NOMO-1 (cell line): ENCODE data around the gene CMC1.
"Not testable (repeated sequence)": the region's sequence is repeated elsewhere in the genome, so short reads cannot be mapped to it uniquely, and the experiment has no call there.

Experiments used
- DNase-seq, 2 experiments: peaks; one replicate each; lab custom pipeline; 2025; ENCODE audit not compliant: unreplicated experiment in 2 of 2; lab: John Stamatoyannopoulos, UW

CMC1 gene, protein sequence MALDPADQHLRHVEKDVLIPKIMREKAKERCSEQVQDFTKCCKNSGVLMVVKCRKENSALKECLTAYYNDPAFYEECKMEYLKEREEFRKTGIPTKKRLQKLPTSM

DNA sequence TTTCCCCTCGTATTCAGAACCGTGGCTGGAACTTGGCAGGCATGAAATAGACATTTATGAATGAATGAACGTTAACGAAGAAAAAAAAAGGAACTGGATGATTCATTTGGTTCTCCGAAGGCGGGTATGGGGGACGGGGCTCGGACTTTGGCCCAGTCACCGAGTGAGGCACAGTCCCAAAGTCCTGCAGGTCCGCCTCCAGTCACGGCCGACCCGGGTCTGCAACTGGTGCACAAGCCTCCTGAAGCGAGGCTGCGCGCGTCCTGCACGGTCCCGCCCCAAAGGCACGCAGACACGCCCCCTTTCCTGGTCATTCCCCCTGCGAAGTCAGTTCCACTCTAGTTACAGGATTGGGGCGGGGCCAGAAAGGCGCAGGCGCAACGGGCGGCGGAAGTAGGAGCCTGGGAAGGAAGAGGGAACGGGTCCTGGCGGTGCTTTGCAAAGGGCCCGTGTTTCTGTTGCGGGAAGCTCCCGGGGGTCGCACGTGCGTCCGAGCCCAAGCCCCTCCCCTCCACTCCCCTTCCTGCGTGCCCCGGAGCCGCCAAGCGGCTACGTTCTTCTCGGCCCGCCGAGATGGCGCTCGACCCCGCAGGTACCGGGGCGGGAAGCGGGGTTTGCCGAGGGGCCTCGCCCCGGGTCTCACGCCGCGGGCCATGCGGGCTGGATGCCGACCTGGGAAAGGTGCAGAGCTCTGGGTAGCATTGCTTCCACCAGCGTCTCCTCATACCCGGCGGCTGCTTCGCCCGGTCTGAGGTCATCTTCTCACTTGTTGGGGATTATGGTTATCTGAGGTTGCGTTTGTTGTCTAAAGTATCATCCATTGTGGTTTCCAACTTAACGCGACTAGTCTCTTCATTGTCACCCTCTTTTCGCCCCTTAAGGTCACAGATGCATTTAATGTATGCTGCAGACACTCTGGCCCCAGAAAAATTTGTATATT lies at the start of gene CMC1:
CMC1 (plus strand) TSS at position 399 of the 940 bp plus-strand sequence; CDS start at position 574, 175 bp downstream.
- DNase-seq = peak; percentile 92 to 96

DNA sequence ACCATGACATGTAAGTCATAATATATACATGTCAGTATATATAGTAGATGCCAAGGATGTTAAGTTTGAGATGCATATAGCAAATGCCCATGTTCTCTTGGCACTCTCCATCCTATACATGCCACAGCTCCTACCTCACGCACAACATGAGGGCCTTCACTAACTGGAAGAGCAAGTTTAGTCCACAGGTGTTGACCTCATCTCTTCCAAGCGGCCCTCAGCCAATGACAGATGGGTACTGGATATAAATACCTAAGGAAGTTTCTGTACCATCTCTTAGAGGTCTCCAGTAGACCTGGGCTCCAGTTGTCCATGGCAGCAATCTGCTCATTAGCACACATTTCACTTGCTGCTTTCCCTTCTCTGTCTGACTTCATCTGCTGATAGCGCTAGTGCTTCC lies 43.3 kb upstream of the CMC1 start:
- no peak for DNase-seq

DNA sequence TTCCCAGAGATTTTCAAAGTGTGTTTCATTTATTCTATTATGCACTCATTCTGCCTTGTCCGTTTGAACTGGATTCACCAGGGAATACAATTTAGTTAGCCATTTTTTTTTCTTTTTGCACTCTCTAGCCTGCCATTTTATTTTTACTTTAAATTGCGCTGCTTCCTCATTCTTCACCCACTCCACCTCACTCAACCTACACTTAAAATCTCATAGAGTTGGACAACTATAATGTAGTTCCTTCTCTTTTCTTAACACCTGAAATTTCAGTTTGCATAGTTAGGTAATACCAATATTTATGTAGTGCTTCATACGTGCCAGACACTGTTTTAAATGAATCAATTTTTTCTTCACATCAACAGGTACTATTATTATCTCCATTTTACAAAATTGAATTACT lies 42.4 kb upstream of the CMC1 start:
- DNase-seq = no peak

DNA sequence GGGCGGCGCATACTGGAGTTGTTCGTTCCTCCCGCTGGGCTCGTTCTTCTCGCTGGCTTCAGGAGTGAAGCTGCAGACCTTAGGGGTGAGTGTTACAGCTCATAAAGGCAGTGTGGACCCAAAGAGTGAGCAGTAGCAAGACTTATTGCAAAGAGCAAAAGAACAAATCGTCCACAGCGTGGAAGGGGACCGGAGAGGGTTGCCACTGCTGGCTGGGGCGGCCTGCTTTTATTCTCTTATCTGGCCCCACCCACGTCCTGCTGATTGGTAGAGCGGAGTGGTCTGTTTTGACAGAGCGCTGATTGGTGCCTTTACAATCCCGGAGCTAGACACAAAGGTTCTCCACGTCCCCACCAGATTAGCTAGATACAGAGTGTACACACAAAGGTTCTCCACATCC lies 41.8 kb upstream of the CMC1 start:
- not testable (repeated sequence) for DNase-seq

DNA sequence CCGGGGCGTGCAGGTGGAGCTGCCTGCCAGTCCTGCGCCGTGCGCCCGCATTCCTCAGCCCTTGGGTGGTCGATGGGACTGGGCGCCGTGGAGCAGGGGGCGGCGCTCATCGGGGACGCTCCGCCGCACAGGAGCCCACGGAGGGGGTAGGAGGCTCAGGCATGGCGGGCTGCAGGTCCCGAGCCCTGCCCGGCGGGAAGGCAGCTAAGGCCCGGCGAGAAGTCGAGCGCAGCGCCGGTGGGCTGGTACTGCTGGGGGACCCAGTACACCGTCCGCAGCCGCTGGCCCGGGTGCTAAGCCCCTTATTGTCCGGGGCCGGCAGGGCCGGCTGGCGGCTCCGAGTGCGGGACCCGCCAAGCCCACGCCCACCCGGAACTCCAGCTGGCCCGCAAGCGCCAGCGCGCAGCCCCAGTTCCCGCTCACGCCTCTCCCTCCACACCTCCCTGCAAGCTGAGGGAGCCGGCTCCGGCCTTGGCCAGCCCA lies 41.0 kb upstream of the CMC1 start:
- DNase-seq = not testable (repeated sequence)

DNA sequence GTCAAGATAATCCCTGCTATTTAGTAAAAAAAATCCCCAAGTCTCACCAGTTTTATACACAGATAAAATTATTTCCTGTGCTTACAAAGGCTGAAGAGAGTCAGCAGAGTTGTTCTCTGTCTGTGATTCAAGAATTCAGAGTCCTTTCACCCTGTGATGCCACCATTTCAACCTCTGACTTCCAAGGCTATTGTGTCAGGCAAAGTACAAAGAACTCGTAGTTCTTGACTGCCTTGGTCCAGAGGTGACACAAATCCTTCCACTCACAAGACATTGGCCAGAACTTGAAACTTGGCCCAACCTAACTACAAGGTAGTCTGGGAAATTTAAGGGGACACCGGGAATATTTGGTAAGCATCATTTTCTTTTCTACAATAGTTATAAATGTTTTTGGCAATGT lies 34.9 kb upstream of the CMC1 start:
- no peak for DNase-seq

DNA sequence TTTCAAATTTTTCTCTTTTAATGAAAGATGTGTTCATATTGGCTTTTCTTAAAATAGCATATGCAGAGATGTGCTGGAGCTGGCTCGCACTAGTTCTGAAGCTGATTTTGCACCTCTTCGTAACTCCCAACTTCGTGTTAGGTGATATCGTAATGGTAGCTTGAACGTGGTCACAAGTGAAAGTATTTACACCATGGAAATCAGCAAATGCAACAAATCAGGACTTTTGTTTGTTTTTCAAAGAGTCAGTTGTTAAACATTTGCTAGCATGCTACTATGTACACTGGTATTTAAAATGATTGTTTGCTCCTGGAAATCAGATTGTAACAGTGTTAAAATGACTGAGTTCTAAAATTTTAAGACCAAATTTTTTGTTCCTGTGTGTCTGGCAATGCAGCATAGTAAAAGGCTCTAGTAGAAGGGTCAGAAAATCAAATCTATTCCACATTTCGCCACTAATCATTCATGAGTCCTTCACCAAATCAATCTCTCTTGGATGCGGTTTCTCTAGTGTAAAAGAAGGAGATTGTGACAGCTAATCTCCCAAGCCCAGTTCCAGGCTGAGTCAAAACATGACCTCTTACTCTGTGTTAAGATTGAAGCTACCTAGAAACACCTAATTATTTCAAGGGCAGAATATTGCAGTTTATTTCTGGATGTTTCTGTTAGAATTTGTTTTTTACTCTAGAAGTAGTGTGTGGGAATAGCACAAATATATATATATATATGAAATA lies 34.3 kb upstream of the CMC1 start:
- no peak for DNase-seq

DNA sequence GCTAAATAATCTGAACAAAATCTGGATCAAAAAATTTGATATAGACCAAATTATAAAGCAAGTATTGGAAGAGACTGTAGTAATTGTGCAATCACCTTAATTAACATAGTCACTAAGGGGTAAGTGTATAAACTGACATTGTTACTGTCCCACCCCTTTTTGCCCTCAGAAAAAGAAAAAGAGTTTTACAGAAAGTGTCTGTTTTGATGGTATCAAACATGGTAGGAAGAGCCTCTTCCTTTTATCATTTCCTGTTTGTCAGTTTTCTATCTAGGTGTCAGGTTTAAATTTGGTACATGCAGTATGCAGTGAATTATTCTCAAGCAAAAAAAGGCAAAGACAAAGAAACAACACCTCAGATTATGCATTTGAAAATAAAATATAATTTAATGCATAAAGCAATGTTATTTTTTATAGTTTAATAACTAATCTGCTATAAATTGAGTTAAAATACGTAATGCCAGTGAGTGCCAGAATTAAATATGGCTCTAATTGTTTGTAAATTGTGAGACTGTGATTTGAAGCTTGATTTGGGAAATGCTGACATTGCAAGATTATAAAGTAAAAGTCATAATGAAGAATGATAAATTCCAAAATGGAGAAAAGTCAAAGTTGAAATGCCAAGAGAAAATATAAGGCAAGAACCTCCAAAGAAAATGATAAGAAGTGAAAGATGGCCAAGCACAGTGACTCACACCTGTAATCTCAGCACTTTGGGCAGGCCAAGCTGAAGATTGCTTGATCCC lies 30.3 kb upstream of the CMC1 start:
- DNase-seq = no peak

DNA sequence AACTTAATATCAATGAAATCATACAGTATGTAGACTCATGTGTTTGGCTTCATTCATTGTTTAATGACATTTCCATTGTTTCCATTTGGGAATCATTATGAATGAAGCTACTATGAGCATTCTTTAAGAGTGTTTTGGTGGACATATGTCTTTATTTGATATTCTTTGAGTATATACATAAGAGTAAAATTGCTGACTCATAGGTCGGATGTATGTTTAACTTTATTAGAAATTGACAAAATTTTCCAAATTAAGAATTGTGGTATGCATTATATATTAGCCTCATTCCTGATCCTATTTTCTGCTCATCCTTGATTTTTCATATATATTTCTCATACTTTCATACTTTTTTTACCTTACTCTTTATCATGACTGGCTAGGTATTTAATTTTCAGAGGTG lies 28.7 kb upstream of the CMC1 start:
- no peak for DNase-seq

DNA sequence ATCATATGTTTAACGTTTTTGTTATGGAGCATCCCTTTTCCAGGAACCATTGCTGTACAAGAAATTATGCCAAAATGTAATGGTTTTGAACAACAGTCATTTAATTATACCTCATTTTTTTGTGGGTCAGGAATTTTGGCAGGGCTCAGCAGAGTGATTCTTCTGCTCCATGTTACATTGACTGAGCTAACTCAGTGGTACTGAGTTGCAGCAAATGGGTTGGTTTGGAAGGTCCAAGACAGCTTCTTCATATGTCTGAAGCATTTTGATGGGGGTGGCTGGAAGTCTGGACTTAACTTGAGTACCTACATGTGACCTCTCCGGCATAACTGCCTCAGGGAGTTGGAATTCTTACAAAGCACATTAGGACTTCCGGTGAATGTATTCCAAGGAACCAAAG lies 26.0 kb upstream of the CMC1 start:
- no peak for DNase-seq

DNA sequence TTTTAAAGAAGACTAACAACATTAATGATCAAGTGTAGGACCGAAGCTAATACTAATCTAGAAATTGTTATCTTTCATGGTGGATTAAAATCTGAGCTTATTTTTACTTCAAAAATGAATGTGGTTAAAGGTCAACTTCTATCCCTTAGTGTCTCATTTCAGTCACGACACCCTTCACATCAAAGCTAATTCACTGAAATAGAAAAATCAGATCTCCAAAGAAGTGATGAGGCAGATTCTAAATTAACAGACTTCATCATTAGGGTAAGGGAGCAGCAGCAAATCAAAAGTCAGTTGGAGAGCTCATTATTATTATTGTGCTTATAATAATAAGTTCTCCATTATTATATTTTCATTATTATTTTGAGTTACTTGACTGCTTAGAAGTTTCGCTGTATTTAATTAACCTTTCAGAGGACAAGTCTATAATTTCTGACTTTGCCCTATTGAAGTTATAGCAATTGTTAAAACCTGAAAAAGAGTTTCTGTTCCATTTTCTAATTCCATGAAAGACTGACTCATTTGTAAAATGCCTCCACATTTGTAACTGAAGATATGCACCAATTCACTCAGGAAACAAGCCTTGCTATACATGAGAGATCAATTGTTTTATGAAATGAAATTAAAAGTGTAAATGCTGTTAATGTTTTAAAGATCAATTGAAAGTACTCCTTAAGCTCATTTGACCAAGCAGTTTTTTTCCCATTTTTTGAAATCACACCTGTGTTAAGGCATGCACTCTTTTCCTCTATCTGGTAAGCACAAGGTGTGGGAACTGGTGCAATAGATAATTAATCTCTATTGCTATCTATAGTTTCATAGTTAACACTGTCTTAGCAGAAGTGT lies 23.1 kb upstream of the CMC1 start:
- DNase-seq = no peak

DNA sequence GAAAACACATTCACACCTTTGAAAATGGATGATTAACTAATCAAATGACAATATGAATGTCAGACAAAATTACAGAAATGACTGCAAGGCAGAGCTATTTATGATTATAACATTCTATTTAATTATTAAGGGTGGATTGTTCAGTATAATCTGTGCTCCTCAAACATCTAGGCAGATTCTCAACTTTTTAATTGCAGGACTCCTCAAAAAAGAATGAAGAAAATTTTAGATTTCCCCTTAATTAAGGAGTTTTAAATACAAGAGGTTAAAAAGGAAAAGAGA lies 22.6 kb upstream of the CMC1 start:
- no peak for DNase-seq

DNA sequence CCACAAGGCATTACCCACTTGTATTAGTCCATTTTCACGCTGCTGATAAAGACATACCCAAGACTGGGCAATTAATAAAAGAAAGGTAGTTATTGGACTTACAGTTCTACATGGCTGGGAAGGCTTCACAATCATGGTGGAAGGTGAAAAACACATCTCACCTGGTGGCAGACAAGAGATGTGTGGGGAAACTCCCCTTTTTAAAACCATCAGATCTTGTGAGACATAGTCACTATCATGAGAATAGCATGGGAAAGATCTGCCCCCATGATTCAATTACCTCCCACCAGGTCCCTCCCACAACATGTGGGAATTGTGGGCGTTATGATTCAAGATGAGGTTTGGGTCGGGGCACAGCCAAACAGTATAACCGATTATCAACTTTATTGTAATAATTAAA lies 17.0 kb upstream of the CMC1 start:
- DNase-seq = no peak

DNA sequence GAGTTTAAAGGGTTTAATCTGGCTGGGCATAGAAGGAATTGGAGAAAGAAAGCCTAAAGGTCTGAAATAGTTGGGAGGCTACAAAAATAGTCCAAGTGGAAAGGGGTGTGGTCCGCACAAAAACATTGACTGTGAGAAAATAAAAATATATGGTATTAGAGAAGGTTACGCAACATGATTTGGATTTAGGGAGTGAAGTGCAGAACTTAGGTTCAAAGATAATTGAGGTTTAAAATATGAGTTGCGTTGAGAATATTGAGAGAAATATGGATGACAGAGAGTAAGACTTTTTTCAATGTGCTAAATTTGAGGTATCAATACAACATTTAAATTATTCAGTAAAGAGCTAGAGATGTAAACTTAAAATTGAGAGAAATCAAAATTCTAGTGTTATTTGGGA lies 15.4 kb upstream of the CMC1 start:
- no peak for DNase-seq

DNA sequence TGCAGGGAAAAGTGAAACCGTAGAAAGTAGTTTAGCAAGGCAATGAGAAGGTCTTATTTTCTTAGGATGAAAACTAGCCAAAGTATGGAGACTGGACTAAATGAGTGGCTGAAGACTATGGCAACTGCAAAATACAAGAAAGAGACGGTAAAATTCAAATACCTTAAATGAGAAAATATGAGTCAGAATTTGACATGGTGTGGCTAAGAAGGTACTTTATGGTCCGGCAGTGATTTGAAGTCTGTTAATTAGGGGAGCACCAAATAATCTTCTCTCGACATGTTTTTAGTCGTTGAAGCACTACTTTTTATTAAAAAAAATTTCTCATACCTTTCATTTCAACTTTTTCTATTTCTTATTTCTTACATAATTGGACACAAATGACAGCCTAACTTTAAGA lies 12.8 kb upstream of the CMC1 start:
- DNase-seq = no peak

DNA sequence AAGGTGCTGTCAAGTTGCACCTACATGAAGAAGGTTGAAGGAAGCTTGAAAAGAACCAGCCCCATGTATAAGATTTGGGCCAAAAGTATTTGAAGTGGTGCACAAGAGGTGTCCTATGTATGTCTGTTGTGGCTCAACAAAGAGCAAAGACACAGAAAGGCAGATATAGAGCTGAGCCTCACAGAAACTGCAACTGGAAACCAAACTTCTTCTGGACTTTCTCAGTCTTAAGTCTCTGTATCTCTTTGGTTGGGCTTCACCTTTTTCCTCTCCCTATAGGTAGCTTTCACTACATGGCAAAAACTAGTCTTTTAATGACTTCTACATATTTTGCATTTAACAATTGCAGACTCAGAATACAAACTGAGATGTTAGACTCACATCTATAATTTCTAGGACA lies 8.8 kb upstream of the CMC1 start:
- DNase-seq = no peak

DNA sequence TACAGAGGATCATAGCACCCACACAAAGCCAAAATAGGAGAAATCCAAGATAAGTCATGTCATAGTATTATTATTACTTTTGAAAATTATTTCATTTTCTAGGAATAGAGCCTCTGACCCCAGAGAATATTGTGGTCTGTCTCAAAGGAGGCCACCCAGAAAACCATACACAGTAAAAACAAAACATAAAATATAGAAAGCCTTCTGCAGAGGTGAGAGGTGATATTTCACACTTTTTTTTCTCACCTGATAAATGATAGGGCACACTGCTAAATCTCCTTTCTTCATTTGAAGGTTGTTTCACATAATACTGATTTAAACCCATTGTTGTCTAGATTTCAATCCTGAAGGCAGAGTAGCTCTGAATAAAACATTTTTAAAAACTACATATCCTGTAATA lies 7.0 kb upstream of the CMC1 start:
- DNase-seq = no peak

DNA sequence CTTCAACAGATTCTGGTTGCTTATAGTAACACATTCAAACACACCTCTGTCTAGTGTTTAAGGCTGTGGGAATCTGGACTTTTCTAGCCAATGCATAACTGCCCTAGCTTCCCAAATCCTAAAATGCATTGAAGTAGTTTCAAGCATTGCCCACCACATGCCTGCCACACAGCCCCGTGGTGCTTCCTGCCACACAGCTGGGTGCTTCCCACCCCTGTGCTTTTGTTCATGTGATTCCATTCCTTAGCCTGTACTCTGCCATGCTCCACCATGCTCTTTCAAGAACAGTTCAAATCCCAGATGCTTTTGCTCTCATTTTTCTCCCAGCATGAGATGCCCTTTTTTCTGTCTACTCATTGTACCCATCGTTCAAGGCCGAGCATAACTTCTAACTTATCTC lies 2.3 kb upstream of the CMC1 start:
- no peak for DNase-seq

DNA sequence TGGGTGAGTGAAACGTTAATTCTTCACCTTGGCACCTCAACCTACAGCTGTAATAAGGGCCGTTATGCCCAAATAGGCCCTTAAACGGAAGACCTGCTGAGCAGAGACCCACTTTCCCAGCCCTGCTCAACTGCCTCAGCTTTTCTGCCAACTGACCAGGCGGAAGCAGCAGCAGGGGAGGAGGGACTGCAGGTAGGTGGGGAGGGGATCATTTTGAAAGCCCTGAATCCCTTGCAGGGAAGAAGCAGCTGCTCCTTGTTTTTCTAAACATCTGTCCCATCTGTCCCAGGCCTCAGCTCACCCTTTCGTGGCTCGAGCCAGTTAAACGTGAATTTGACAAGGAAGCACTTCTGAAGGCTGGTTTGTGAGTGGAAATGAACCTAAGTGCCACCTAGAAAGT lies 978 bp upstream of the CMC1 start:
- no peak for DNase-seq

DNA sequence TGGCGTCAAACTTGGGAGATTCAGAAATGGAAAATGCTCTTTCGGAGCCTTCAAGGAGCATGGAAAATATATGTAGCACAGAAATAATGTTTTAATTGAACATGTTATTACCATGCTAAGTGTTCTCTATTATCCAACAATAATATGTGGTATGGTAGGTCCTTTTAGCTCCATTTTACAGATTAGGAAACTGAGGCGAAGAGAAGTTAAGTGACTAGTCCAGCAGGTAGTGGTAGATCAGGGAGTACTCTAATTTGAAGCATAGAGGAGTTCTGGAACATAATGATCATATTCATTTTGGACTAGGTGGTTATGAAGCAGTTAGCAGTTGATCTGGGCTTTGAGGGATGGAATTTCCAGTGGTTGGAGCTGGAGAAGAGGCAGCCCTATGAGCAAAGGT lies 1.1 kb downstream of the CMC1 start:
- DNase-seq = no peak
